ENCODE data around the gene DNM3. TPM values are rescaled to one million over a fixed set of nuclear protein-coding genes. Genes with fewer than 3 reads are reported as not detected.

DNM3 gene
- total and polyA plus RNA-seq, 9 of the 15 experiments (the other 6 are each of a cell fraction or from before 2014, with no cell fraction given): 0.08 to 0.36 (median 0.22) TPM; not detected in 1

DNA sequence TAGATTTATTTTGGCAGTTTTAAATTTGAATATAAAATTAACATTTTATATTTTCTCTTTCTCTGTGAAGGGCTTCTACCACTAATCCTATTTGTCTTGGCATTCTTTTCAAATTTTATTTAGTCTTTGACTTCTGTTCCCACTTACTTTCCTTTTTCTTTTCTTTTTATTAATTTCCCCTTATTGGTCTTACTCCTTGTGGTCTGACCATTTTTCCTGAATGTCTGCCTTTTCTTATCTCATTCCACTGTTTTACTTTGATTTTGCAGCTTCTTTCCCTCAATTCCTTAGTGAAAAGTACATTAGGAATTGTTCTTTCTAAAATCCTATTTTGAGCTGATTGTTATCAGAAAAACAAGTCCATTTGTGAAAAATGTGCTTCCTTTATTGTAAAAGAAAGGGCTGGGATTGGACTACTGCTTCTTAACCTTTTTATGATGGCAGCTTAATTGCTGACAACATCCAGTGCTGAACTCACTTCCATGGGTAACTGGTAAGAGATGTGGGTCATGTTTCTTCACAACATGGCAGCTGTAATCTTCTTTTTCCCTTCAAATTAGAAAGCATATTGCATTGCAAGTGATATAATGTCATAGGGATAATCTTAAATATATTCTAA, 284.6 kb downstream of the DNM3 start (continued):
- TF ChIP-seq CREB5 (CRISPR knock-in tag; IDR thresholded peaks at IDR 0.05) (no peak), ZNF146 (CRISPR knock-in tag; IDR thresholded peaks at IDR 0.05; ENCODE audit: unreplicated experiment) (no peak), ZNF507 (tag; conservative IDR thresholded peaks at IDR 0.05) (no peak)

GRCh38 chr1:172132836-172133235, 291.5 kb downstream of the DNM3 start:
- ChIA-PET POLR2A (interaction anchor here (1.0 kb wide), 1 partner anchor 9 kb away, joined by 4 read pairs; no protein-coding TSS in a partner anchor), CTCF (ENCODE audit: low intra/inter-chr PET ratio) (no interaction called here)
- H3K4me1 ChIP-seq (replicated peaks in 1 of 2; ENCODE audit: control insufficient read depth in 2 of 2, insufficient read depth in 2 of 2, low read length in 2 of 2): no peaks in the 10 kb centered on the region
- FAIRE-seq: no peak
- no peaks in the 10 kb centered on the region for H3K9me3 ChIP-seq (replicated peaks; ENCODE audit: control insufficient read depth, insufficient read depth, low read depth, low read length)
- no peaks in the 10 kb centered on the region for H3K9me1 ChIP-seq (ENCODE audit: control insufficient read depth, insufficient read depth, low read length)
- no peak overlapping the region for H3K4me2 ChIP-seq (ENCODE audit: insufficient read depth, low read length)
- ATAC-seq: no peak
- no peak overlapping the region for H3K27ac ChIP-seq (ENCODE audit: extremely low read depth, low read depth, low read length)
- intact Hi-C loops (cut with micrococcal nuclease): no loop called here
- no peaks in the 10 kb centered on the region for H3K36me3 ChIP-seq (ENCODE audit: control insufficient read depth, insufficient read depth, low read length)
- no TSS peak for BruUV-seq (replicated peaks)
- in situ Hi-C loops (cut with MboI): no loop called here
- H3K79me2 ChIP-seq (ENCODE audit: control insufficient read depth, insufficient read depth, low read length): no peaks in the 10 kb centered on the region
- H3K4me3 ChIP-seq: no peak overlapping the region
- no peak for DNase-seq (ENCODE audit: extremely low read depth in 1 of 4, low spot score in 3 of 4)
- H2AFZ ChIP-seq (ENCODE audit: low read depth, low read length): no peak overlapping the region
- 0% methylated on average over 1 of the region's 1 CpG for WGBS (ENCODE audit: insufficient coverage, low coverage, missing lambda C conversion rate)
- H3K27me3 ChIP-seq (ENCODE audit: control insufficient read depth in 2 of 2, insufficient read depth in 2 of 2, low read length in 2 of 2): no peaks in the 10 kb centered on the region
- no peaks in the 10 kb centered on the region for H4K20me1 ChIP-seq (replicated peaks; ENCODE audit: control insufficient read depth, insufficient read depth, low read length)
- no peak overlapping the region for H3K9ac ChIP-seq (ENCODE audit: insufficient read depth in 1 of 2, low read depth in 2 of 2, low read length in 2 of 2)
- TF ChIP-seq, protein P1, sequence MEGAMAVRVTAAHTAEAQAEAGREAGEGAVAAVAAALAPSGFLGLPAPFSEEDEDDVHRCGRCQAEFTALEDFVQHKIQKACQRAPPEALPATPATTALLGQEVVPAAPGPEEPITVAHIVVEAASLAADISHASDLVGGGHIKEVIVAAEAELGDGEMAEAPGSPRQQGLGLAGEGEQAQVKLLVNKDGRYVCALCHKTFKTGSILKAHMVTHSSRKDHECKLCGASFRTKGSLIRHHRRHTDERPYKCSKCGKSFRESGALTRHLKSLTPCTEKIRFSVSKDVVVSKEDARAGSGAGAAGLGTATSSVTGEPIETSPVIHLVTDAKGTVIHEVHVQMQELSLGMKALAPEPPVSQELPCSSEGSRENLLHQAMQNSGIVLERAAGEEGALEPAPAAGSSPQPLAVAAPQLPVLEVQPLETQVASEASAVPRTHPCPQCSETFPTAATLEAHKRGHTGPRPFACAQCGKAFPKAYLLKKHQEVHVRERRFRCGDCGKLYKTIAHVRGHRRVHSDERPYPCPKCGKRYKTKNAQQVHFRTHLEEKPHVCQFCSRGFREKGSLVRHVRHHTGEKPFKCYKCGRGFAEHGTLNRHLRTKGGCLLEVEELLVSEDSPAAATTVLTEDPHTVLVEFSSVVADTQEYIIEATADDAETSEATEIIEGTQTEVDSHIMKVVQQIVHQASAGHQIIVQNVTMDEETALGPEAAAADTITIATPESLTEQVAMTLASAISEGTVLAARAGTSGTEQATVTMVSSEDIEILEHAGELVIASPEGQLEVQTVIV (CRISPR knock-in tag; IDR thresholded peaks at IDR 0.05; ENCODE audit: borderline replicate concordance): no peak
- TF ChIP-seq L3MBTL2 (IDR thresholded peaks at IDR 0.05) (no peak), MED1 (CRISPR knock-in tag; IDR thresholded peaks at IDR 0.05; ENCODE audit: borderline replicate concordance) (no peak), HDAC6 (IDR thresholded peaks at IDR 0.05; ENCODE audit: low read depth, low read length) (no peak), NR2C2 (CRISPR knock-in tag; IDR thresholded peaks at IDR 0.05) (no peak), NR2C2 (tag; IDR thresholded peaks at IDR 0.05) (no peak), NCOA4 (IDR thresholded peaks at IDR 0.05; ENCODE audit: partially characterized antibody) (no peak), ARID4B (CRISPR knock-in tag; IDR thresholded peaks at IDR 0.05) (no peak), RBM22 (IDR thresholded peaks at IDR 0.05; ENCODE audit: low read depth, low read length, poor library complexity, severe bottlenecking) (no peak), MTA2 (IDR thresholded peaks at IDR 0.05; ENCODE audit: low read depth) (no peak)
